SK-N-SH (cell line): ENCODE results near the gene C8G. TPM values are rescaled to one million over a fixed set of nuclear protein-coding genes. Genes with fewer than 3 reads are reported as not detected.

Experiments
- CTCF ChIA-PET: fragments of 300-600, 350-600 bp; formaldehyde crosslinking; extraction: SDS; loops from one replicate; lab custom pipeline; 2021; lab: Yijun Ruan, JAX
- POLR2A ChIA-PET: fragments of 350-600 bp; sonication (Branson Sonifier 250); formaldehyde crosslinking; extraction: SDS; loops from one replicate; lab custom pipeline; 2020; ENCODE audit warnings: antibody characterized with exemption, inconsistent platforms; lab: Yijun Ruan, JAX
- DNase-seq: peaks from one replicate; pipeline ENCODE4 v3.0.0; 2012
- H2AFZ ChIP-seq: fragments of 200-600 bp; sonication (generic); 2 replicates; pipeline ENCODE4 v1.8.1; 2016; ENCODE audit warnings: antibody characterized with exemption, mild to moderate bottlenecking, low read depth
- H3F3A ChIP-seq: fragments of 200-600 bp; sonication (generic); replicated peaks from 2 replicates; pipeline ENCODE3; 2016; ENCODE audit warnings: antibody characterized with exemption, mild to moderate bottlenecking; ENCODE audit not compliant: insufficient read depth
- H3K27ac ChIP-seq, 2 experiments: fragments of 200-500 bp in 1 of 2; fragments of 200-600 bp in 1 of 2; sonication (Bioruptor generic) in 1 of 2; sonication (generic), shearing (Covaris generic) in 1 of 2; 2 replicates each; pipeline versions ENCODE4 v1.5.1 to v1.6.1; 2014 to 2016; ENCODE audit warnings: low read depth in 2 of 2, inconsistent platforms in 1 of 2, low read length in 1 of 2, mild to moderate bottlenecking in 1 of 2, mixed read lengths in 1 of 2
- H3K27me3 ChIP-seq: fragments of 200-600 bp; sonication (generic), shearing (Covaris generic); 2 replicates; pipeline ENCODE4 v1.6.1; 2016; ENCODE audit warnings: mixed run types; ENCODE audit not compliant: insufficient read depth
- H3K36me3 ChIP-seq, 2 experiments: fragments of 200-500 bp in 1 of 2; fragments of 200-600 bp in 1 of 2; sonication (Bioruptor generic) in 1 of 2; sonication (generic) in 1 of 2; replicated peaks in 1 of 2; 2 replicates each; pipeline versions ENCODE3 to v1.5.1; 2014 to 2016; ENCODE audit warnings: low read length in 1 of 2, mild to moderate bottlenecking in 1 of 2; ENCODE audit not compliant: insufficient read depth in 2 of 2, control insufficient read depth in 1 of 2
- H3K4me1 ChIP-seq, 2 experiments: fragments of 200-500 bp in 1 of 2; fragments of 200-600 bp in 1 of 2; sonication (Bioruptor generic) in 1 of 2; sonication (generic), shearing (Covaris generic) in 1 of 2; 2 replicates each; pipeline versions ENCODE4 v1.5.1 to v1.6.1; 2014 to 2016; ENCODE audit warnings: low read depth in 1 of 2, low read length in 1 of 2, mixed run types in 1 of 2; ENCODE audit not compliant: insufficient read depth in 2 of 2, control insufficient read depth in 1 of 2
- H3K4me2 ChIP-seq: fragments of 200-600 bp; sonication (generic), shearing (Covaris generic); 2 replicates; pipeline ENCODE4 v1.6.1; 2017; ENCODE audit warnings: mixed run types
- H3K4me3 ChIP-seq, 2 experiments: fragments of 200-500 bp in 1 of 2; fragments of 200-600 bp in 1 of 2; sonication (Bioruptor generic) in 1 of 2; sonication (generic), shearing (Covaris generic) in 1 of 2; 2 replicates each; pipeline versions ENCODE4 v1.5.1 to v1.8.1; 2014 to 2016; ENCODE audit warnings: low read depth in 2 of 2, inconsistent platforms in 1 of 2, low read length in 1 of 2, mild to moderate bottlenecking in 1 of 2, mixed read lengths in 1 of 2, moderate library complexity in 1 of 2
- H3K79me2 ChIP-seq: fragments of 200-600 bp; sonication (generic); 2 replicates; pipeline ENCODE4 v1.8.1; 2017; ENCODE audit warnings: mild to moderate bottlenecking; ENCODE audit not compliant: insufficient read depth
- H3K9ac ChIP-seq: fragments of 200-600 bp; sonication (generic); 2 replicates; pipeline ENCODE4 v1.6.1; 2017; ENCODE audit warnings: mixed run types
- H3K9me2 ChIP-seq: fragments of 200-600 bp; sonication (generic); 2 replicates; pipeline ENCODE4 v1.6.1; 2017; ENCODE audit warnings: mixed run types
- H3K9me3 ChIP-seq: fragments of 200-600 bp; sonication (generic); 2 replicates; pipeline ENCODE4 v1.6.1; 2017; ENCODE audit warnings: mixed run types, mild to moderate bottlenecking, moderate library complexity
- H4K20me1 ChIP-seq: fragments of 200-600 bp; sonication (generic); 2 replicates; pipeline ENCODE4 v1.6.1; 2017; ENCODE audit warnings: mild to moderate bottlenecking, mixed run types; ENCODE audit not compliant: insufficient read depth
- CTCF ChIP-seq: fragments of 200-600 bp; sonication (generic); IDR thresholded peaks from 2 replicates; pipeline ENCODE4 v1.6.1; 2017; ENCODE audit warnings: antibody characterized with exemption, mild to moderate bottlenecking, moderate library complexity
- ELF1 ChIP-seq: IDR thresholded peaks from 2 replicates; pipeline ENCODE4 v1.4.0; 2012
- EP300 ChIP-seq, 2 experiments: IDR thresholded peaks; 2 replicates each; pipeline versions ENCODE4 v1.4.0 to v1.6.1; 2012; ENCODE audit warnings: borderline replicate concordance in 1 of 2, low read depth in 1 of 2, low read length in 1 of 2
- EZH2phosphoT487 ChIP-seq: fragments of 200-600 bp; sonication (generic); IDR thresholded peaks from 2 replicates; pipeline ENCODE4 v1.6.1; 2017; ENCODE audit warnings: low read depth, mixed run types, mild to moderate bottlenecking, antibody characterized with exemption, moderate library complexity, borderline replicate concordance
- FOSL2 ChIP-seq: IDR thresholded peaks from 2 replicates; pipeline ENCODE4 v1.4.0; 2012; ENCODE audit warnings: low read depth, mild to moderate bottlenecking, moderate library complexity, borderline replicate concordance
- FOXJ3 ChIP-seq: sonication (generic); formaldehyde crosslinking; IDR thresholded peaks from 2 replicates; pipeline ENCODE4 v1.5.1; 2020; ENCODE audit warnings: mild to moderate bottlenecking, missing genetic modification reagents
- GATA2 ChIP-seq: sonication (generic); formaldehyde crosslinking; IDR thresholded peaks from 2 replicates; pipeline ENCODE4 v1.5.0; 2020; ENCODE audit warnings: mild to moderate bottlenecking, missing genetic modification reagents
- IRF3 ChIP-seq: fragments of 150-350 bp; IDR thresholded peaks from 2 replicates; pipeline ENCODE4 v1.6.1; 2016; ENCODE audit warnings: mild to moderate bottlenecking, low read depth, low read length
- NFIC ChIP-seq: IDR thresholded peaks from 2 replicates; pipeline ENCODE4 v1.4.0; 2012; ENCODE audit warnings: borderline replicate concordance
- NRF1 ChIP-seq: IDR thresholded peaks from 2 replicates; pipeline ENCODE4 v1.6.1; 2012; ENCODE audit warnings: low read depth, mild to moderate bottlenecking, low read length
- PBX3 ChIP-seq: IDR thresholded peaks from 2 replicates; pipeline ENCODE4; 2012
- RCOR1 ChIP-seq: fragments of 150-350 bp; IDR thresholded peaks from 2 replicates; pipeline ENCODE4 v1.6.1; 2017; ENCODE audit warnings: antibody characterized with exemption, low read length
- SIN3A ChIP-seq: IDR thresholded peaks from 2 replicates; pipeline ENCODE4 v1.6.1; 2012; ENCODE audit warnings: low read depth, mild to moderate bottlenecking, low read length, moderate library complexity, borderline replicate concordance
- TAF1 ChIP-seq: IDR thresholded peaks from 2 replicates; pipeline ENCODE4 v1.6.1; 2012; ENCODE audit warnings: low read depth, mild to moderate bottlenecking, low read length, moderate library complexity, borderline replicate concordance
- TEAD4 ChIP-seq: IDR thresholded peaks from 2 replicates; pipeline ENCODE4 v1.4.0; 2012; ENCODE audit warnings: mild to moderate bottlenecking, borderline replicate concordance; ENCODE audit not compliant: insufficient read depth
- USF2 ChIP-seq: fragments of 150-350 bp; IDR thresholded peaks from 2 replicates; pipeline ENCODE4 v1.6.1; 2017; ENCODE audit warnings: antibody characterized with exemption, low read length, low read depth, borderline replicate concordance
- YY1 ChIP-seq: IDR thresholded peaks from 2 replicates; pipeline ENCODE4 v1.4.0; 2012; ENCODE audit warnings: low read depth, mild to moderate bottlenecking
- ZBTB33 ChIP-seq: IDR thresholded peaks from 2 replicates; pipeline ENCODE4 v1.4.0; 2012; ENCODE audit warnings: low read depth, borderline replicate concordance
- WGBS: methylation state at CpG from one replicate; pipeline ENCODE4 v1.1.6; 2017; ENCODE audit warnings: low lambda C conversion rate; 5-methylcytosine and 5-hydroxymethylcytosine counted together
- polyA plus RNA-seq, 3 experiments: library from polyadenylated mRNA; depleted of rRNA; stranded (reverse); fragments of >200 nt; gene quantifications; 2 replicates each; pipeline ENCODE4 v1.2.3, GENCODE V29; 2012

C8G gene
- polyA plus RNA-seq, 1 of the 3 experiments (the other 2 are of a cell fraction), result 0.28 TPM

GRCh38 chr9:136983167-136983566, 38.1 kb downstream of the C8G start:
- peaks cover 0 to 5% of the 10 kb centered on the region in 2 experiments; a peak in 1 of 4 replicates for H3K4me1 ChIP-seq
- no peak overlapping the region for H3K9ac ChIP-seq
- H3K79me2 ChIP-seq, result no peaks in the 10 kb centered on the region
- no peak overlapping the region for H3K4me2 ChIP-seq
- no peak overlapping the region for H3K27ac ChIP-seq
- H3K36me3 ChIP-seq, result no peaks in the 10 kb centered on the region
- H3K4me3 ChIP-seq, result no peak overlapping the region
- TF ChIP-seq RCOR1 (no peak), TEAD4 (no peak), TAF1 (no peak), CTCF (no peak), NRF1 (no peak), PBX3 (no peak), YY1 (no peak), FOXJ3 (CRISPR knock-in tag) (no peak), EP300 (IDR thresholded peaks at IDR 0.05; ENCODE audit: borderline replicate concordance in 1 of 2, low read depth in 1 of 2, low read length in 1 of 2) (no peak), SIN3A (no peak), EZH2phosphoT487 (no peak), NFIC (no peak), USF2 (no peak), ELF1 (no peak), IRF3 (no peak), GATA2 (CRISPR knock-in tag) (no peak), ZBTB33 (no peak), FOSL2 (no peak)
- TF ChIP-seq, all 33 proteins: peak for 0
- WGBS, result 96% methylated on average over 8 of the region's 9 CpGs
- Histone ChIP-seq H2AFZ (no peak overlapping the region), H3K27me3 (no peaks in the 10 kb centered on the region), H3K9me2 (no peaks in the 10 kb centered on the region), H4K20me1 (no peaks in the 10 kb centered on the region), H3K9me3 (no peaks in the 10 kb centered on the region), H3F3A (peaks cover 4% of the 10 kb centered on the region)
- ChIA-PET POLR2A (no interaction called here), CTCF (interaction anchor here (2.6 to 3.6 kb wide), 2 partner anchors 46 to 52 kb away, joined by 13 to 14 read pairs; partner anchors contain the start of gene ABCA2)
- DNase-seq, result no peak
